C1 segment of cervical spinal cord (tissue), 14 donors: ENCODE measurements around the gene DCDC2.
"Not testable (repeated sequence)": the region's sequence is repeated elsewhere in the genome, so short reads cannot be mapped to it uniquely, and the experiment has no call there.

ENCODE experiments used
- DNase-seq, 14 donors: peaks; one replicate each; lab custom pipeline; 2025; lab: John Stamatoyannopoulos, UW

DCDC2 gene

GRCh38 chr6:24225838-24226237, 132.0 kb downstream of the DCDC2 start:
- DNase-seq = no peak

GRCh38 chr6:24223115-24223919, 134.5 kb downstream of the DCDC2 start:
- no peak for DNase-seq

- no peak for DNase-seq
Observed at GRCh38 chr6:24219670-24220069, 138.2 kb downstream of the DCDC2 start.

- DNase-seq = no peak
Observed at GRCh38 chr6:24214984-24215383, 142.9 kb downstream of the DCDC2 start.

GRCh38 chr6:24207413-24207812, 150.4 kb downstream of the DCDC2 start:
- DNase-seq = no peak

- DNase-seq = peak in 2 of 14 donors; percentile 2 to 24
Observed at GRCh38 chr6:24205020-24205492, 152.8 kb downstream of the DCDC2 start.

- DNase-seq = not testable (repeated sequence)
Observed at GRCh38 chr6:24204113-24204512, 153.7 kb downstream of the DCDC2 start.

GRCh38 chr6:24197892-24198291, 160.0 kb downstream of the DCDC2 start:
- DNase-seq = no peak

- DNase-seq = no peak
Observed at GRCh38 chr6:24195836-24196597, 161.8 kb downstream of the DCDC2 start.

- DNase-seq = no peak
Observed at GRCh38 chr6:24194978-24195700, 162.7 kb downstream of the DCDC2 start.

- no peak for DNase-seq
Observed at GRCh38 chr6:24193364-24193763, 164.5 kb downstream of the DCDC2 start.

- DNase-seq = no peak
Observed at GRCh38 chr6:24191346-24191745, 166.5 kb downstream of the DCDC2 start.

- no peak for DNase-seq
Observed at GRCh38 chr6:24188578-24189080, 169.2 kb downstream of the DCDC2 start.

- no peak for DNase-seq
Observed at GRCh38 chr6:24187965-24188577, 169.8 kb downstream of the DCDC2 start.

- no peak for DNase-seq
Observed at GRCh38 chr6:24186349-24186748, 171.5 kb downstream of the DCDC2 start.

GRCh38 chr6:24183584-24183983, 174.3 kb downstream of the DCDC2 start:
- no peak for DNase-seq

- no peak for DNase-seq
Observed at GRCh38 chr6:24157886-24158285, 200.0 kb downstream of the DCDC2 start.

GRCh38 chr6:24154121-24154520, 203.7 kb downstream of the DCDC2 start:
- DNase-seq = no peak

GRCh38 chr6:24152014-24152413, 205.8 kb downstream of the DCDC2 start:
- DNase-seq = no peak

- no peak for DNase-seq
Observed at GRCh38 chr6:24149836-24150235, 208.0 kb downstream of the DCDC2 start.

GRCh38 chr6:24149296-24149695, 208.6 kb downstream of the DCDC2 start:
- no peak for DNase-seq
